LNCAP (cell line): Measurements from ENCODE around the gene IAH1.

Source experiments
- CTCF ChIP-seq: fragments of 450-650 bp; IDR thresholded peaks from 2 replicates; pipeline ENCODE4 v1.5.1; 2017; ENCODE audit warnings: mild to moderate bottlenecking

IAH1 gene

DNA sequence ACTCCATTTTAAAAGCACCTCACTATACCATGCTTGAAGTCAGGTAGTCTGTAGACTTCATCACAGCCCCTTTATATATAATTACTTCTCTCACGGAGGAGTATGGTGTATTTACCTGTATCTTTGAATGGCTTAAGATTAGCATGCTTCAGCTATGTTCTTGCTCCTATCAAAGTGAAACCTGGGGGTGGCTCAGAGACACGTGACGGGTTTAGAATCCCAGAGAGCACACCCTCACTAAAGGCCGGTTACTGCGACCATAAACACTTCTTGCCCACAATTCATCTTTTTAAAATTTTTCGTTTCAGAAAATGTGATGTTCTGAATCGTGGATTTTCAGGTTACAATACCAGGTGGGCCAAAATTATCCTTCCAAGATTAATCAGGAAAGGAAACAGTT lies 3.6 kb downstream of the IAH1 start:
- TF ChIP-seq CTCF = no peak

- no peak for TF ChIP-seq CTCF
These were observed 4.2 kb downstream of the IAH1 start for GRCh38 chr2:9478526-9478925.

DNA sequence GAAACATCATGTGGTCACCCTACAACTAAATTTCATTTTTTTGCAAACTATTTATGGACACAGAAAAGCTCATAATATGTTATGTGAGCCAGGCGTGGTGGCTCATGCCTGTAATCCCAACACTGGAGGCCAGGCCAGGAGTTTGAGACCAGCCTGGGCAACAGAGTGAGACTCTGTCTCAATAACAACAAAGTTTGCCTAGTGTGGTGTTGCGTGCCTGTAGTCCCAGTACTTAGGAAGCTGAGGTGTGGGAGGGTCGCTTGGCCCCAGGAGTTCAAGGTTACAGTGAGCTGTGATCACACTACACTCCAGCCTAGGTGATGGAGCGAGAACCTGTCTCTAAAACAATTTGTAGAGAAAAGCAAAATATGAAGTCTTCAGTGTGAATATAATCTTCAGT lies 5.8 kb downstream of the IAH1 start:
- TF ChIP-seq CTCF = no peak

GRCh38 chr2:9483107-9483506 lies 8.8 kb downstream of the IAH1 start:
- no peak for TF ChIP-seq CTCF

DNA sequence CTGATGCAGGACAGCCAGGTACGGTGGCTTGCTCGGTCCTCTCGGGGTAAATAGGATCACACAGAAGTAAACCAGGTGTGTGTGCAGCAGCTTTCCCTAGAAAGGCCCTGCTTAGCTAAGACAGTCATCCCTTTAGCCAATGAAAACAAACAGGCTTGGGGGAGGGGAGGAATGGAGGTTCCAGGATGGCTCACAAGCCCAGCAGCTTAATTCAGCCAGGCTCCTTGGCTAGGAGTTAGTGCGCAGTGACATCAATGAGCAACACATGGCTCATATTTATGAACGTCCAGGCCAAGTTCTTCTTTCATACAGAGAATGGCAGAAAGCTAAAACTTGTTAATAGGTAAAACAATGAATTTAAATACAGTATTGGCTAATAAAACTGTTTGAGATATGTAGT lies 10.2 kb downstream of the IAH1 start:
- no peak for TF ChIP-seq CTCF

DNA sequence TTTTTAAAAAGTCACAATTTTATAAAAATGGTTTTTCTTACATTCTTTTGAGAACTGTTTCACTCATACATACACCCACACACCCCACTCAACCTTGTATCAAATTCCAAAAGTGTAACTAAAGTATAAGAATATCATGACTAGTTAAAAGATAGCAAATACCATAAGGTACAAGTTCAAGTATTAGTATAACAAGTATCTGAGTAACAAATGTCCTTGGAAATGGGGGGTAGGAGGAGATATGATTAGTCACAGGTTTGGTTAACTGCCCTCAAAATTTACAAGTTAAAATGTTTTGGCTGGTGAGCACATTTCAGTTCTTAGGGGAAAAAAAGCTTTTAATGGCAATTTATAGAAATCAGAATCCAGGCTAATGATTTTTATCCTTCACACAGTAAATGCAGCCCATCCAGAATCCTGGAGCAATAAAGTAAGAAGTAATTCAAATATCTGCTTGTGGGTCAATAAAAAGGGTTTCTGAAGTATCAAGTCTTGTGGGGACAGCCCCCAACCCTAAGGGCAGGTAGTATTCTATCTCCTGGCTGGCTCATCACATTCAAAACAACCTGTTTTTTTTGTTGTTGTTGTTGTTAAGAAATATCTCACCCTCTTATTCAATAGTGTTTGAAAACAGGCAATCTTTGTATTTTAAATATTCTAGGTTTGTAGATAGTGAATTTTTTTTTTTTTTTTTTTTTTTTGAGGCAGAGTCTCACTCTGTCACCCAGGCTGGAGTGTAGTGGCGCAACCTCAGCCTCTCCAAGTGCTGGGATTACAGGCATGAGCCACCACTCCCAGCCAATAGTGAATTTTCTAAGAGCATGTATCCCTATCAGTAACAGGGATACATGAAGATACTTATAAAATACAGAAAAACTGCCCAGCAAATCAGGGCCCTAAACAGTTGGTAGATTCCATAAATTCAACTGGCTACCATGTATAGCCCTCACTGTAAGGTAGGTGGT lies 14.5 kb downstream of the IAH1 start:
- no peak for TF ChIP-seq CTCF

- TF ChIP-seq CTCF = no peak
These were observed 16.4 kb downstream of the IAH1 start for GRCh38 chr2:9490789-9491188.
